Testis (tissue), 2 donors: ENCODE data around the gene HLCS.

ENCODE experiments used
- CTCF ChIP-seq, 3 experiments: fragments of 450-650 bp in 2 of 3; fragments of 200-600 bp in 1 of 3; sonication (generic) in 1 of 3; IDR thresholded peaks; one replicate each; pipeline ENCODE4 v1.5.1; 2016 to 2019; ENCODE audit warnings: antibody characterized with exemption in 3 of 3, mild to moderate bottlenecking in 2 of 3, moderate library complexity in 1 of 3
- POLR2A ChIP-seq: fragments of 450-650 bp; IDR thresholded peaks from one replicate; pipeline ENCODE4 v1.6.1; 2017; ENCODE audit warnings: antibody characterized with exemption, mild to moderate bottlenecking, moderate library complexity

GRCh38 chr21:36796070-36796469 is 170.4 kb downstream of the HLCS start:
- TF ChIP-seq CTCF (IDR thresholded peaks at IDR 0.05) (no peak), POLR2A (no peak)
